ENCODE data around the gene APLP2. TPM values are rescaled to one million over a fixed set of nuclear protein-coding genes. Genes with fewer than 3 reads are reported as not detected.

The APLP2 gene
- total and polyA plus RNA-seq, 9 of the 15 experiments (the other 6 are each of a cell fraction or from before 2014, with no cell fraction given) = 17.4 to 164 (median 118) TPM

- TF ChIP-seq ZNF764 (CRISPR knock-in tag; IDR thresholded peaks at IDR 0.05; ENCODE audit: low read depth) (no peak), TAL1 (IDR thresholded peaks at IDR 0.05) (peak; percentile 89), SOX6 (IDR thresholded peaks at IDR 0.05) (peak; percentile 47), EP300 (IDR thresholded peaks at IDR 0.05; ENCODE audit: low read length) (peak; percentile 82), PATZ1 (CRISPR knock-in tag; IDR thresholded peaks at IDR 0.05; ENCODE audit: borderline replicate concordance) (no peak), TAF7 (tag; IDR thresholded peaks at IDR 0.05) (no peak), ZNF212 (CRISPR knock-in tag; IDR thresholded peaks at IDR 0.05) (no peak), MCM3 (IDR thresholded peaks at IDR 0.05) (no peak), TCF3 (CRISPR knock-in tag; IDR thresholded peaks at IDR 0.05) (peak; percentile 82), SMARCE1 (IDR thresholded peaks at IDR 0.05) (peak; percentile 75), E4F1 (CRISPR knock-in tag; IDR thresholded peaks at IDR 0.05; ENCODE audit: borderline replicate concordance) (no peak), ZNF184 (CRISPR knock-in tag; IDR thresholded peaks at IDR 0.05) (no peak), ZNF282 (CRISPR knock-in tag; IDR thresholded peaks at IDR 0.05) (no peak), CBFA2T2 (conservative IDR thresholded peaks at IDR 0.05) (peak; percentile 77), ZNF217 (CRISPR knock-in tag; IDR thresholded peaks at IDR 0.05) (no peak), STAT5A (IDR thresholded peaks at IDR 0.05; ENCODE audit: borderline replicate concordance, low read length) (peak; percentile 65; the same call in 1 of the 2 replicates), C11orf30 (IDR thresholded peaks at IDR 0.05; ENCODE audit: low read depth) (no peak), ZNF143 (CRISPR knock-in tag; IDR thresholded peaks at IDR 0.05) (no peak), NONO (IDR thresholded peaks at IDR 0.05; ENCODE audit: low read depth in 2 of 2, low read length in 1 of 2) (0 out of 4 replicates have a peak, but pooled peaks of 1 of the 2 experiments have one; percentile 20), ADNP (tag; IDR thresholded peaks at IDR 0.05) (no peak), ZNF253 (CRISPR knock-in tag; conservative IDR thresholded peaks at IDR 0.05) (no peak), TEAD4 (IDR thresholded peaks at IDR 0.05; ENCODE audit: low read length) (peak; percentile 94), TEAD4 (CRISPR knock-in tag; IDR thresholded peaks at IDR 0.05; ENCODE audit: borderline replicate concordance) (no peak), ZNF766 (CRISPR knock-in tag; conservative IDR thresholded peaks at IDR 0.05) (no peak), ZBTB8A (IDR thresholded peaks at IDR 0.05; ENCODE audit: partially characterized antibody) (no peak), MNT (conservative IDR thresholded peaks at IDR 0.05) (no peak), TFAM (CRISPR knock-in tag; conservative IDR thresholded peaks at IDR 0.05) (no peak), CBFA2T3 (IDR thresholded peaks at IDR 0.05) (peak; percentile 88)
Measured at GRCh38 chr11:130077671-130078070, 8.0 kb downstream of the APLP2 start (continued).
